MM.1S (cell line): Measurements from ENCODE around the gene OGDHL.
"Not testable (repeated sequence)": the region's sequence is repeated elsewhere in the genome, so short reads cannot be mapped to it uniquely, and the experiment has no call there.

Experiments used
- DNase-seq: peaks from one replicate; pipeline ENCODE4 v3.0.0-alpha.2; 2015
- H2AFZ ChIP-seq: fragments of 300-600 bp; sonication (generic); 2 replicates; pipeline ENCODE4 v1.6.0; 2016; ENCODE audit warnings: antibody characterized with exemption, low read length
- H3F3A ChIP-seq: fragments of 300-600 bp; sonication (generic); 2 replicates; pipeline ENCODE4 v1.6.1; 2016; ENCODE audit warnings: mild to moderate bottlenecking, antibody characterized with exemption, low read length, moderate library complexity, mixed read lengths; ENCODE audit not compliant: insufficient read depth
- H3K27ac ChIP-seq: fragments of 300-600 bp; sonication (generic); 2 replicates; pipeline ENCODE4 v1.5.1; 2016; ENCODE audit warnings: mild to moderate bottlenecking, low read length
- H3K27me3 ChIP-seq: fragments of 300-600 bp; sonication (generic); replicated peaks from 2 replicates; pipeline ENCODE4 v1.6.0; 2016; ENCODE audit warnings: low read length; ENCODE audit not compliant: insufficient read depth
- H3K36me3 ChIP-seq: fragments of 300-600 bp; sonication (generic); replicated peaks from 2 replicates; pipeline ENCODE4 v1.6.1; 2016; ENCODE audit warnings: mild to moderate bottlenecking, low read length, mixed read lengths; ENCODE audit not compliant: insufficient read depth
- H3K4me1 ChIP-seq: fragments of 300-600 bp; sonication (generic); 2 replicates; pipeline ENCODE4 v1.6.1; 2016; ENCODE audit warnings: low read length, mixed read lengths
- H3K4me2 ChIP-seq: fragments of 300-600 bp; sonication (generic); 2 replicates; pipeline ENCODE4 v1.6.0; 2016; ENCODE audit warnings: low read depth, low read length
- H3K4me3 ChIP-seq: fragments of 300-600 bp; sonication (generic); 2 replicates; pipeline ENCODE4 v1.5.1; 2016; ENCODE audit warnings: low read length, mixed read lengths
- H3K79me2 ChIP-seq: fragments of 300-600 bp; sonication (generic); 2 replicates; pipeline ENCODE4 v1.6.1; 2016; ENCODE audit warnings: mixed run types, low read length, mixed read lengths
- H3K9ac ChIP-seq: fragments of 300-600 bp; sonication (generic); 2 replicates; pipeline ENCODE4 v1.6.1; 2016; ENCODE audit warnings: low read length, mixed read lengths
- H3K9me2 ChIP-seq: fragments of 300-600 bp; sonication (generic); replicated peaks from 2 replicates; pipeline ENCODE4 v1.6.1; 2016; ENCODE audit warnings: mild to moderate bottlenecking, low read length, mixed read lengths; ENCODE audit not compliant: insufficient read depth
- H3K9me3 ChIP-seq: fragments of 300-600 bp; sonication (generic); replicated peaks from 2 replicates; pipeline ENCODE4 v1.6.1; 2016; ENCODE audit warnings: mild to moderate bottlenecking, low read length, mixed read lengths; ENCODE audit not compliant: insufficient read depth
- H4K20me1 ChIP-seq: fragments of 300-600 bp; sonication (generic); 2 replicates; pipeline ENCODE4 v1.6.1; 2016; ENCODE audit warnings: mild to moderate bottlenecking, low read length, moderate library complexity, mixed read lengths; ENCODE audit not compliant: insufficient read depth
- CTCF ChIP-seq: fragments of 300-600 bp; sonication (generic); IDR thresholded peaks from 2 replicates; pipeline ENCODE4 v1.5.1; 2016; ENCODE audit warnings: antibody characterized with exemption, low read length, mixed read lengths
- EZH2 ChIP-seq: fragments of 300-600 bp; sonication (generic); optimal IDR thresholded peaks from 2 replicates; pipeline ENCODE3; 2017; ENCODE audit warnings: low read depth, mild to moderate bottlenecking, antibody characterized with exemption, low read length, mixed read lengths
- EZH2phosphoT487 ChIP-seq: fragments of 300-600 bp; sonication (generic); IDR thresholded peaks from 2 replicates; pipeline ENCODE4 v1.6.1; 2018; ENCODE audit warnings: antibody characterized with exemption, low read length

The OGDHL gene

GRCh38 chr10:49758249-49758930 lies 3.7 kb downstream of the OGDHL start:
- Histone ChIP-seq H3F3A (no peaks in the 10 kb centered on the region), H3K4me1 (no peaks in the 10 kb centered on the region), H2AFZ (no peak overlapping the region), H3K9me3 (no peaks in the 10 kb centered on the region), H3K36me3 (no peaks in the 10 kb centered on the region), H3K79me2 (no peaks in the 10 kb centered on the region), H3K27ac (no peak overlapping the region), H3K27me3 (peaks cover 4% of the 10 kb centered on the region), H3K4me2 (no peak overlapping the region), H3K4me3 (no peak overlapping the region), H3K9me2 (no peaks in the 10 kb centered on the region), H3K9ac (no peak overlapping the region), H4K20me1 (no peaks in the 10 kb centered on the region)
- DNase-seq, result no peak
- no peak for TF ChIP-seq EZH2phosphoT487
- TF ChIP-seq EZH2, result no peak

- Histone ChIP-seq H3K9me2 (no peaks in the 10 kb centered on the region), H4K20me1 (no peaks in the 10 kb centered on the region), H3K9me3 (no peaks in the 10 kb centered on the region), H3K27ac (no peak overlapping the region), H3F3A (no peaks in the 10 kb centered on the region), H2AFZ (no peak overlapping the region), H3K79me2 (no peaks in the 10 kb centered on the region), H3K4me3 (no peak overlapping the region), H3K36me3 (no peaks in the 10 kb centered on the region), H3K27me3 (no peaks in the 10 kb centered on the region), H3K4me1 (no peaks in the 10 kb centered on the region), H3K4me2 (no peak overlapping the region), H3K9ac (no peak overlapping the region)
- DNase-seq, result no peak
- TF ChIP-seq EZH2 (no peak), CTCF (no peak), EZH2phosphoT487 (no peak)
Measured at GRCh38 chr10:49756641-49757040, 5.5 kb downstream of the OGDHL start.

- Histone ChIP-seq H3K27me3 (no peaks in the 10 kb centered on the region), H3K4me3 (no peak overlapping the region), H3F3A (no peaks in the 10 kb centered on the region), H3K4me1 (no peaks in the 10 kb centered on the region), H3K36me3 (no peaks in the 10 kb centered on the region), H3K79me2 (no peaks in the 10 kb centered on the region), H3K27ac (no peak overlapping the region), H3K9ac (no peak overlapping the region), H3K9me2 (no peaks in the 10 kb centered on the region), H3K9me3 (no peaks in the 10 kb centered on the region), H2AFZ (no peak overlapping the region), H3K4me2 (no peak overlapping the region), H4K20me1 (no peaks in the 10 kb centered on the region)
- DNase-seq, result no peak
- TF ChIP-seq EZH2 (no peak), EZH2phosphoT487 (no peak), CTCF (no peak)
Measured at GRCh38 chr10:49756031-49756430, 6.1 kb downstream of the OGDHL start.

- not testable (repeated sequence) for H3K4me3 ChIP-seq
Measured at GRCh38 chr10:49754951-49755350, 7.2 kb downstream of the OGDHL start.

More at GRCh38 chr10:49754951-49755350, 7.2 kb downstream of the OGDHL start:
- H3K27me3 ChIP-seq, H3K27ac ChIP-seq, DNase-seq, H2AFZ ChIP-seq, H3K9me2 ChIP-seq, H3K9me3 ChIP-seq, H3K79me2 ChIP-seq, H3K36me3 ChIP-seq, H3F3A ChIP-seq, H3K9ac ChIP-seq, H3K4me2 ChIP-seq, H3K4me1 ChIP-seq, H4K20me1 ChIP-seq: not testable (repeated sequence)
